Lung (tissue), 12 donors: ENCODE measurements around the gene TM4SF1. TPM values are rescaled to one million over a fixed set of nuclear protein-coding genes. Genes with fewer than 3 reads are reported as not detected.

Experiments
- ATAC-seq: fragments of 200-7000 bp; cut with Tn5 transposase; one replicate; pipeline ENCODE4 v1.9.1; 2020; ENCODE audit warnings: moderate number of reproducible peaks; ENCODE audit not compliant: insufficient read depth, low FRiP score
- DNase-seq, 3 donors: peaks; one replicate each; pipeline ENCODE4 v3.0.0-alpha.2; 2013 to 2017
- H3K27ac ChIP-seq, 2 donors: one replicate each; pipeline ENCODE4 v1.5.1; 2013; ENCODE audit warnings: mild to moderate bottlenecking in 2 of 2, moderate library complexity in 2 of 2, control low read depth in 1 of 2, inconsistent platforms in 1 of 2, low read depth in 1 of 2, low read length in 1 of 2
- H3K27me3 ChIP-seq, 3 donors: one replicate each; pipeline ENCODE4 v1.5.1; 2013; ENCODE audit warnings: low read length in 2 of 3; ENCODE audit not compliant: control insufficient read depth in 3 of 3, insufficient read depth in 3 of 3
- H3K36me3 ChIP-seq, 4 donors: one replicate each; pipeline ENCODE4 v1.5.1; 2013; ENCODE audit warnings: low read length in 4 of 4, mild to moderate bottlenecking in 1 of 4, moderate library complexity in 1 of 4; ENCODE audit not compliant: control insufficient read depth in 4 of 4, insufficient read depth in 4 of 4
- H3K4me1 ChIP-seq, 5 donors: one replicate each; pipeline ENCODE4 v1.5.1; 2013; ENCODE audit warnings: low read length in 5 of 5, mild to moderate bottlenecking in 2 of 5, moderate library complexity in 1 of 5; ENCODE audit not compliant: control insufficient read depth in 5 of 5, insufficient read depth in 5 of 5
- H3K4me3 ChIP-seq: one replicate; pipeline ENCODE4 v1.5.1; 2013; ENCODE audit warnings: mild to moderate bottlenecking, control low read depth, moderate library complexity
- H3K9ac ChIP-seq, 2 donors: one replicate each; pipeline ENCODE4 v1.5.1; 2013; ENCODE audit warnings: low read length in 2 of 2, control low read depth in 1 of 2; ENCODE audit not compliant: insufficient read depth in 1 of 2
- H3K9me3 ChIP-seq, 4 donors: one replicate each; pipeline ENCODE4 v1.5.1; 2013; ENCODE audit warnings: low read length in 3 of 4, mild to moderate bottlenecking in 1 of 4, moderate library complexity in 1 of 4; ENCODE audit not compliant: control insufficient read depth in 4 of 4, insufficient read depth in 3 of 4
- WGBS, 2 donors: extraction: QIAGEN DNeasy Blood & Tissue Kit; methylation state at CpG; one replicate each; pipeline ENCODE4 v1.1.7; 2013; 5-methylcytosine and 5-hydroxymethylcytosine counted together
- polyA plus RNA-seq, 2 donors: library from polyadenylated mRNA; stranded (reverse); fragments of 200-250 nt; gene quantifications; one replicate each; pipeline ENCODE4 v1.2.1, GENCODE V29; 2013
- total RNA-seq, 2 donors: library from RNA; depleted of rRNA in 1 of 2; stranded (reverse); fragments of >200 nt in 1 of 2; gene quantifications; one replicate each; pipeline ENCODE4 v1.2.1, GENCODE V29; 2014 to 2021
- TF ChIP-seq, protein P1 (sequence below): IDR thresholded peaks from 2 replicates; pipeline ENCODE4 v1.5.1; 2012; ENCODE audit warnings: mild to moderate bottlenecking; ENCODE audit errors: control extremely low read depth, extremely low read depth
- donor health status: control.
- donor health status: control.
- donor health status: Bipolar disorder and iron deficiency.
- donor health status: healthy.
- donor health status: DM: yes; HTN: yes; CAD: no.

Gene TM4SF1
- total and polyA plus RNA-seq, 4 donors: 177 to 281 (median 238) TPM

GRCh38 chr3:149321136-149321535 lies 56.3 kb downstream of the TM4SF1 start:
- DNase-seq: no peak
- H3K9me3 ChIP-seq: peaks cover 0 to 3% (median 0%) of the 10 kb centered on the region in 4 donors
- H3K9ac ChIP-seq: no peak overlapping the region
- H3K4me1 ChIP-seq: no peaks in the 10 kb centered on the region
- TF ChIP-seq, protein P1, sequence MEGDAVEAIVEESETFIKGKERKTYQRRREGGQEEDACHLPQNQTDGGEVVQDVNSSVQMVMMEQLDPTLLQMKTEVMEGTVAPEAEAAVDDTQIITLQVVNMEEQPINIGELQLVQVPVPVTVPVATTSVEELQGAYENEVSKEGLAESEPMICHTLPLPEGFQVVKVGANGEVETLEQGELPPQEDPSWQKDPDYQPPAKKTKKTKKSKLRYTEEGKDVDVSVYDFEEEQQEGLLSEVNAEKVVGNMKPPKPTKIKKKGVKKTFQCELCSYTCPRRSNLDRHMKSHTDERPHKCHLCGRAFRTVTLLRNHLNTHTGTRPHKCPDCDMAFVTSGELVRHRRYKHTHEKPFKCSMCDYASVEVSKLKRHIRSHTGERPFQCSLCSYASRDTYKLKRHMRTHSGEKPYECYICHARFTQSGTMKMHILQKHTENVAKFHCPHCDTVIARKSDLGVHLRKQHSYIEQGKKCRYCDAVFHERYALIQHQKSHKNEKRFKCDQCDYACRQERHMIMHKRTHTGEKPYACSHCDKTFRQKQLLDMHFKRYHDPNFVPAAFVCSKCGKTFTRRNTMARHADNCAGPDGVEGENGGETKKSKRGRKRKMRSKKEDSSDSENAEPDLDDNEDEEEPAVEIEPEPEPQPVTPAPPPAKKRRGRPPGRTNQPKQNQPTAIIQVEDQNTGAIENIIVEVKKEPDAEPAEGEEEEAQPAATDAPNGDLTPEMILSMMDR: no peak
- H3K27ac ChIP-seq: no peak overlapping the region
- no peak for ATAC-seq
- no peaks in the 10 kb centered on the region for H3K27me3 ChIP-seq
- no peak overlapping the region for H3K4me3 ChIP-seq
- peaks cover 0 to 3% (median 0%) of the 10 kb centered on the region in 4 donors for H3K36me3 ChIP-seq

GRCh38 chr3:149319750-149320149 lies 57.7 kb downstream of the TM4SF1 start:
- TF ChIP-seq, protein P1: no peak

More at GRCh38 chr3:149319750-149320149, 57.7 kb downstream of the TM4SF1 start:
- H3K9ac ChIP-seq: no peak overlapping the region
- DNase-seq (no peak), ATAC-seq (no peak)
- no peaks in the 10 kb centered on the region for H3K36me3 ChIP-seq
- no peak overlapping the region for H3K27ac ChIP-seq
- H3K27me3 ChIP-seq: no peaks in the 10 kb centered on the region
- 96 to 99% methylated on average over 3 of the region's 3 CpGs for WGBS, 2 donors
- H3K9me3 ChIP-seq: peaks cover 0 to 3% (median 0%) of the 10 kb centered on the region in 4 donors
- H3K4me3 ChIP-seq: no peak overlapping the region
- H3K4me1 ChIP-seq: no peaks in the 10 kb centered on the region

Other genes with a start within 250 kb of the TM4SF1 start
- gene HPS3, start 248.0 kb downstream of the TM4SF1 start, total RNA-seq: 10 to 100 TPM; 18.8 to 43.7 TPM
- gene HPS3, start 248.0 kb downstream of the TM4SF1 start, polyA plus RNA-seq: 10 to 100 TPM in 1 of 2 donors, 1 to 10 TPM in 1; 9.3 to 13.1 TPM
- 100 to 1,000 TPM in 1 of 2 donors, 10 to 100 TPM in 1; 89.8 to 143 TPM for gene CP, start 155.8 kb downstream of the TM4SF1 start, total RNA-seq
- gene CP, start 155.8 kb downstream of the TM4SF1 start, polyA plus RNA-seq: 10 to 100 TPM; 16.4 to 47.2 TPM
- 10 to 100 TPM in 1 of 2 donors, 1 to 10 TPM in 1; 4.4 to 28.5 TPM for gene TM4SF18, start 44.0 kb downstream of the TM4SF1 start, total RNA-seq
- gene TM4SF18, start 44.0 kb downstream of the TM4SF1 start, polyA plus RNA-seq: 1 to 10 TPM; 2.1 to 3.8 TPM
- 1 to 10 TPM; 1.9 to 2.2 TPM for gene TM4SF4, start 97.0 kb upstream of the TM4SF1 start, total RNA-seq
- 1 to 10 TPM in 1 of 2 donors, under 1 TPM in 1; 0.22 to 4.4 TPM for gene TM4SF4, start 97.0 kb upstream of the TM4SF1 start, polyA plus RNA-seq